WI38 (cell line): ENCODE measurements around the gene SERPINA1.

Experiments used
- H3K4me3 ChIP-seq: 2 replicates; pipeline ENCODE4 v1.5.1; 2011; ENCODE audit warnings: low read depth, mild to moderate bottlenecking, control low read depth, low read length
- CTCF ChIP-seq: IDR thresholded peaks from 2 replicates; pipeline ENCODE4 v1.5.1; 2012; ENCODE audit warnings: low read depth, mild to moderate bottlenecking, control low read depth, low read length

Gene SERPINA1

GRCh38 chr14:94381149-94382030, 7.0 kb downstream of the SERPINA1 start:
- TF ChIP-seq CTCF: no peak
- H3K4me3 ChIP-seq: no peak overlapping the region

- TF ChIP-seq CTCF: no peak
- no peak overlapping the region for H3K4me3 ChIP-seq
Measured at GRCh38 chr14:94380225-94381148, 7.9 kb downstream of the SERPINA1 start.

- H3K4me3 ChIP-seq: no peak overlapping the region
- TF ChIP-seq CTCF: no peak
Measured at GRCh38 chr14:94379291-94380224, 8.8 kb downstream of the SERPINA1 start.

- H3K4me3 ChIP-seq: no peak overlapping the region
- no peak for TF ChIP-seq CTCF
Measured at GRCh38 chr14:94378527-94379290, 9.7 kb downstream of the SERPINA1 start.

GRCh38 chr14:94377866-94378470, 10.4 kb downstream of the SERPINA1 start:
- TF ChIP-seq CTCF: no peak

More at GRCh38 chr14:94377866-94378470, 10.4 kb downstream of the SERPINA1 start:
- no peak overlapping the region for H3K4me3 ChIP-seq
